ENCODE results near the gene GFOD2. TPM values are rescaled to one million over a fixed set of nuclear protein-coding genes. Genes with fewer than 3 reads are reported as not detected.

The GFOD2 gene
- total and polyA plus RNA-seq, 2 donors (not counting 3 experiments of a cell fraction or from before 2014, with no cell fraction given), result 38.1 to 47.5 TPM

DNA sequence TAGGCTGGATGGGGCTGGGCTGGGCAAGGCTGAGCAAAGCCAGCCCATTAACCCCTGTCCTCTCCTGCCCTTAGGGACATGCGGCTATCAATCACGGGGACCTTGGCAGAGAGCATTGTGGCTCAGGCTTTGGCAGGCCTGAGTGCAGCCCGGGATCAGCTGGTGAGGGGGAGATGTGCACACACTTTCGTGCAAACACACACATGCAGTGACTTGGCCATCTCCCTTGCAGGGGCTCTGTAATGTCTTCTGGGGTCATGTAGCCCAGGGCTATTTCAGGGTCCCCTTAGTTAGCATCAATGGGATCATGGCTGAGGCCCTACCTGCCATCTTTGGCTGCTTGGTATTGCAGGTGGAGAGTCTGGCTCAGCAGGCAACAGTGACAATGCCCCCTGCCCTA, 67.3 kb downstream of the GFOD2 start:
- no peak for FAIRE-seq
- Histone ChIP-seq H3K9ac (replicated peaks; ENCODE audit: extremely low read depth, insufficient read depth, low read length) (no peak overlapping the region), H3K9me3 (replicated peaks; ENCODE audit: control insufficient read depth, insufficient read depth, low read length) (no peaks in the 10 kb centered on the region), H3K79me2 (ENCODE audit: control insufficient read depth, insufficient read depth, low read length) (no peaks in the 10 kb centered on the region), H3K9me1 (replicated peaks; ENCODE audit: control insufficient read depth, extremely low read depth, insufficient read depth, low read length) (no peaks in the 10 kb centered on the region), H4K20me1 (replicated peaks; ENCODE audit: control insufficient read depth, extremely low read depth, insufficient read depth, low read length) (no peaks in the 10 kb centered on the region), H2AFZ (ENCODE audit: low read depth, low read length) (no peak overlapping the region), H3K36me3 (ENCODE audit: control insufficient read depth in 2 of 2, extremely low read depth in 1 of 2, insufficient read depth in 2 of 2, low read length in 2 of 2) (no peaks in the 10 kb centered on the region), H3K4me3 (replicated peaks in 1 of 3; ENCODE audit: insufficient read depth in 1 of 3, low read depth in 1 of 3, low read length in 3 of 3) (no peak overlapping the region), H3K4me1 (ENCODE audit: control insufficient read depth, extremely low read depth, insufficient read depth, low read length) (peaks cover 5% of the 10 kb centered on the region), H3K4me2 (ENCODE audit: insufficient read depth, low read length) (no peak overlapping the region), H3K27me3 (ENCODE audit: control insufficient read depth in 2 of 2, insufficient read depth in 2 of 2, low read length in 2 of 2) (peaks cover 42 to 47% of the 10 kb centered on the region in 2 experiments), H3K27ac (ENCODE audit: insufficient read depth, low read depth, low read length) (no peak overlapping the region)
- DNase-seq (ENCODE audit: low read depth, low spot score), result no peak
- ChIA-PET POLR2A (no interaction called here), CTCF (interaction anchor here (1.8 to 2.3 kb wide), 3 partner anchors 8 to 131 kb away, joined by 5 to 11 read pairs (median 8); partner anchors contain the start of gene ACD)
- no peak for TF ChIP-seq JUN (IDR thresholded peaks at IDR 0.05; ENCODE audit: borderline replicate concordance, insufficient read depth, insufficient read length, low read depth)
- dilution Hi-C loops (cut with MboI; ENCODE audit: extremely low pct_ligation_motif_present, low sequenced_read_pairs) (no loop called here), intact Hi-C loops (cut with micrococcal nuclease) (no loop called here)
- no TSS peak for BruUV-seq (replicated peaks)

DNA sequence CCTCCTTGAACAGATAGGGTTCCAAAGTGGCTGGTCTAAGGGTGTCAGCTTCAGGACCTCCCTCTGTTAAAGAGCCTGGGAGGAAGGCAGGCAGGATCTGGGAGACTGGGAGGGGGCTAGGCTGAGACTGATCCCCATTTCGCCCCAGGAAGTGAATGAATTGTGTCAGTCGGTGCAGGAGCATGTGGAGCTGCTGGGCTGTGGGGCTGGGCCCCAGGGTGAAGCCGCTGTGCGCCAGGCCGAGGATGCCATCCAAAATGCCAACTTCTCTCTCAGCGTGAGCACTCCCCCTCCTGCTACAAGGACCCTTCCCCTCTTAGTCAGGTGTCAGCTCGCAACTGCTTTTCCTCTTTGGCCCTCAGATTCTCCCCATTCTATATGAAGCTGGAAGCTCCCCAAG, 68.1 kb downstream of the GFOD2 start:
- Histone ChIP-seq H3K79me2 (ENCODE audit: control insufficient read depth, insufficient read depth, low read length) (no peaks in the 10 kb centered on the region), H3K9me1 (replicated peaks; ENCODE audit: control insufficient read depth, extremely low read depth, insufficient read depth, low read length) (no peaks in the 10 kb centered on the region), H3K4me3 (replicated peaks in 1 of 3; ENCODE audit: insufficient read depth in 1 of 3, low read depth in 1 of 3, low read length in 3 of 3) (no peak overlapping the region), H3K4me2 (ENCODE audit: insufficient read depth, low read length) (no peak overlapping the region), H2AFZ (ENCODE audit: low read depth, low read length) (no peak overlapping the region), H3K9me3 (replicated peaks; ENCODE audit: control insufficient read depth, insufficient read depth, low read length) (no peaks in the 10 kb centered on the region), H3K36me3 (ENCODE audit: control insufficient read depth in 2 of 2, extremely low read depth in 1 of 2, insufficient read depth in 2 of 2, low read length in 2 of 2) (no peaks in the 10 kb centered on the region), H3K9ac (replicated peaks; ENCODE audit: extremely low read depth, insufficient read depth, low read length) (no peak overlapping the region), H4K20me1 (replicated peaks; ENCODE audit: control insufficient read depth, extremely low read depth, insufficient read depth, low read length) (no peaks in the 10 kb centered on the region), H3K27me3 (ENCODE audit: control insufficient read depth in 2 of 2, insufficient read depth in 2 of 2, low read length in 2 of 2) (peaks cover 42 to 47% of the 10 kb centered on the region in 2 experiments), H3K27ac (ENCODE audit: insufficient read depth, low read depth, low read length) (no peak overlapping the region), H3K4me1 (ENCODE audit: control insufficient read depth, extremely low read depth, insufficient read depth, low read length) (peaks cover 5% of the 10 kb centered on the region)
- ChIA-PET CTCF (interaction anchor here (1.8 to 2.3 kb wide), 3 partner anchors 9 to 130 kb away, joined by 5 to 11 read pairs (median 8); partner anchors contain the start of gene ACD), POLR2A (interaction anchor here (0.6 kb wide), 1 partner anchor 469 kb away, joined by 8 read pairs; no protein-coding TSS in a partner anchor)
- FAIRE-seq, result no peak
- BruUV-seq (replicated peaks), result no TSS peak
- DNase-seq (ENCODE audit: low read depth, low spot score), result no peak
- intact Hi-C loops (cut with micrococcal nuclease) (no loop called here), dilution Hi-C loops (cut with MboI; ENCODE audit: extremely low pct_ligation_motif_present, low sequenced_read_pairs) (no loop called here)
- TF ChIP-seq POLR2AphosphoS5 (IDR thresholded peaks at IDR 0.05; ENCODE audit: insufficient read depth, low read depth, low read length), result no peak
- no peak for TF ChIP-seq MYC (IDR thresholded peaks at IDR 0.05; ENCODE audit: low read depth, low read length)
- TF ChIP-seq, protein P1, sequence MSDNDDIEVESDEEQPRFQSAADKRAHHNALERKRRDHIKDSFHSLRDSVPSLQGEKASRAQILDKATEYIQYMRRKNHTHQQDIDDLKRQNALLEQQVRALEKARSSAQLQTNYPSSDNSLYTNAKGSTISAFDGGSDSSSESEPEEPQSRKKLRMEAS (IDR thresholded peaks at IDR 0.05; ENCODE audit: insufficient read depth, insufficient read length), result no peak
- TF ChIP-seq POLR2A (IDR thresholded peaks at IDR 0.05; ENCODE audit: low read depth, low read length), result no peak
- TF ChIP-seq JUN (IDR thresholded peaks at IDR 0.05; ENCODE audit: borderline replicate concordance, insufficient read depth, insufficient read length, low read depth), result no peak
- no peak for TF ChIP-seq GATA2 (IDR thresholded peaks at IDR 0.05; ENCODE audit: insufficient read depth, insufficient read length, low read depth, low read length)
- TF ChIP-seq EZH2 (IDR thresholded peaks at IDR 0.05; ENCODE audit: borderline replicate concordance, low read depth, low read length, severe bottlenecking), result no peak
- TF ChIP-seq FOS (IDR thresholded peaks at IDR 0.05; ENCODE audit: borderline replicate concordance, insufficient read depth, low read length), result no peak
- no peak for TF ChIP-seq CTCF (IDR thresholded peaks at IDR 0.05; ENCODE audit: extremely low read depth in 1 of 2, insufficient read depth in 1 of 2, low read depth in 1 of 2, low read length in 2 of 2)
